DMS114 treated with DMSO at 0.1 percent for 48 hours (cell line): ENCODE data around the gene PDC.

Experiments used
- DNase-seq: peaks from one replicate; lab custom pipeline; 2025; ENCODE audit not compliant: unreplicated experiment; lab: John Stamatoyannopoulos, UW

Gene PDC

DNA sequence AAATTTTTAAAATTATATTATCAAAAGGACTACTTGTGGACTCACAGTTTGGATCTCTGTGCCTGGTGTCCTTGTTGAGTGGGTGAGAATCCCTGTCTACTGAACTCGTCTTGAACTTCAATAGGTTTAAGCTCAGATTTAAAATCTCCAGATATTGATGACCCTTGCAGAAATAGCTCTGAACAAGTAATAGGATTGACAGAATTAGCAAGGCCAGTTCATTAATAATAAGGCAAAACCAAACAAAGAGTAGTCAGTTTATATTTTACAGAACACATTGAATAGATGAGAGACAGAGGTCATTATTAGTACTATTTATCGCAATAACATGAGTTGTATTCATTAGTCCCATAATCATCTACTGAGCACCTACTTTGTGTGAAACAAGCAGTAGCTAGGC lies at the start of gene PDC:
PDC (minus strand) TSS at position 101 of the 400 bp plus-strand sequence. CDS start 11,655 bp downstream, outside the sequence.
- DNase-seq: no peak

DNA sequence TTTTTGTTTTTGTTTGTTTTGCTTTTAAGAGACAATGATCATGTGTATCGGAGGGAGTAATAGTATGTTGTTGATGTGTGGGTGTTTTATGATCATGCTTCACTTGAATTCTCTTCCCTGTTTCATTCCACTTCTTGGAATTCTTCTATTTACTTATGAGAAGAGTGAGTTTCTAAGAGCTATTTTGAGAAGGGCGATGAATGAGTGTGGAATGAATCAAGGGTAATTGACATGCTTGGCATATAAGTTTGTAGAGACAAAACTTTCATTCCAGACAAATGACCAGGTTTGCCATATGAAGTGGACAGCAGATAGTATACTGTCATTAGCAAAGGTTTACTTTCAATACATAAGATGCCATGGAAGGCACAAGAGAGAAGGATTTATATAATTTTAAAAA lies 42.3 kb upstream of the PDC start:
- DNase-seq: no peak

DNA sequence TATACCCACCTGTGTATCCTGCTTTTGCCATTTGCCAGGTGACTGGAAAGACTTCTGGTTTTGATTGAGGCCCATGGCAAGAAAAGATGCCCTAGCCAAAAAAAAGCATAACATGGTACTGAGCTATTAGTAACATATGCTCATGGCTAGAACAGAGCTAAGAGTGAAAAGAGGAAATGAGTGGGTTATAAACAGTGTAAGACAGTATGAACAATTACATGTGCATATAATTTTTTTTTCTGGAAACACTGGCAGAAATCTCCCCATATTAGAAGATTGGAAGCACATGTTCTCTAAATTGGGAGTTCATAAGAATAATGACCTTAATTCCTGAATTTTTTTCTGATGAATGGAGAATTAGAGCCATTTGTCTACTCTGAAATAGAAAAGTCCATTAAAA lies 41.2 kb upstream of the PDC start:
- no peak for DNase-seq

DNA sequence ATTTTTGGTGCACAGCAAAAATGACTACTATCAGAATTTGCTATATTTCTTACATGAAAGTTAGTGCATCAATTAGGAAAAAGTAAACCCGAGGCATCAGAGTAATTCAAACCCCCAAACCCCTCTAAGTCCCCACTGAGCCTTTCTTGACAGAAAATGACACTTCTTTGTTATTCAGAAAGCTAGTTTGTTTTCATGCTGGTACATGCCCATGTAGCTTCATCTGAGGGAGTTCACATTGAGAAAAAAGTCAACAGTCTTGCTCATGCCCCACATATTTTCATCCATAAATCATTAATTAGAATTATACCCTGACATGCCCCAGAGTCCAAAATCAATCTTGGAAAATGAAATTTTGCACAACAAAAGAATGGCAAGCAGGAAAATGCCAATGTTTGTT lies 39.9 kb upstream of the PDC start:
- DNase-seq: no peak

DNA sequence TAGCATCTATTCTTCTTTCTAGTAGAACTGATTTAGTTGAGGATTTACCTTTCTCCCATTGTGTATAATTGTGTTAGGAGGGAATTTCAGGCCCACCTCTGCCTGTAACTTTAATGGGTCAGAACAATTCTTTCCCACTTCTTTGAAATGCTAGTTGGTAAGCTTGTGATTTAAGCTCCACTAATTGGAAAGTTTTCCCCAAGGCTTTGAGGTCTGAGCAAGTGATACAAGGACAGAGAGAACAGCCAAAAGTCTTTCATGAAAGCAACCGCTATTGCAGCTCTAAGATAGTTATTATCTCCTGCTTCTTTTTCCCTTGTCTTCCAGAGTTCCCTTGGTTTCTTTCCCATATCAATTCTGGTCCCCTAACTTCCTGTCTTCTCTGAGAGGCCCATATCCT lies 38.7 kb upstream of the PDC start:
- DNase-seq: no peak

DNA sequence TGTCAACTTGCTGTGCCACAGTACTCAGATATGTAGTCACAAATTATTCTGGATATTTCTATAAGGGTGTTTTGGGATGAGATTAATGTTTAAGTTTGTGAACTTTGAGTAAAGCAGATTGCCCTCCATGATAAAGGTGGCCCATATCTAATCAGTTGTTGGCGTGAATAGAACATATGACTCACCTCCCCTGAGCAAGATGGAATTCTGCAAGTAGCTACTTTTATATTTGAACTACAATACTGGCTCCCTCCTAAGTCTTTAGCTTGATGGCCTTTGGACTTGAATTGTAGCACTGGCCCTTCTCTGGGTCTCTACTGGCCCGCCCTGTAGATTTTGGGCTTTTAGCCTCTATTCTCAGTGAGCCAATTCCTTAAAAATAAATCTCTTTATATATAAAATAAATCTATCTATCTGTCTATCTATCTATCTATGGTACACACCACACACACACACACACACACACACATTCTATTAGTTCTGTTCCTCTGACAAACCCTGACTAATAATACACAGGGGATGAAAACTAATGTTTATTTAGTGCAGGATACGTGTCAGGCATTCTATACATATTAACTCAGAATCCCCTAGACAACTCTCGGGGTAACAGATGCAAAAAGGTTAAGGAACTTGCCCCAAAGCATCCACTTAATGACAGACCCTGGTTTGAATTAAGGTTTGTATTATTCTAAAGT lies 37.9 kb upstream of the PDC start:
- DNase-seq: no peak

DNA sequence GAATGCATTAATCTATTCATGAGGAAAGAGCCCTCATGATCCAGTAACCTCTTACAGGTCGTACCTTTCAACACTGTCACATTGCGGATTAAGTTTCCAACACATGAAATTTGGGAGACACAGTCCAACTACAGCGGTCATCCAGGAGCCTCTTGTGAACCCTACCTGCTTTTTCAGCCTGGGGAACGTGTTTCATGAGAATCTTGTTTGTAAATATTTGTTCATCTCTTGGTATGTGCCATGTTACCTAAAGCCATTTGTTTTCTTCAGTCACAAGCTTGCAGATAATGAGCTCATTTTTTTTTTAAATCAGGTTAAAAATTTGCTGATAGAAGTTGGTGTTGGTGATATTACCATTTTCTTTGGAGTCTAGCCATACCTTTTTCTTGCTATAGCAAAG lies 37.2 kb upstream of the PDC start:
- no peak for DNase-seq

DNA sequence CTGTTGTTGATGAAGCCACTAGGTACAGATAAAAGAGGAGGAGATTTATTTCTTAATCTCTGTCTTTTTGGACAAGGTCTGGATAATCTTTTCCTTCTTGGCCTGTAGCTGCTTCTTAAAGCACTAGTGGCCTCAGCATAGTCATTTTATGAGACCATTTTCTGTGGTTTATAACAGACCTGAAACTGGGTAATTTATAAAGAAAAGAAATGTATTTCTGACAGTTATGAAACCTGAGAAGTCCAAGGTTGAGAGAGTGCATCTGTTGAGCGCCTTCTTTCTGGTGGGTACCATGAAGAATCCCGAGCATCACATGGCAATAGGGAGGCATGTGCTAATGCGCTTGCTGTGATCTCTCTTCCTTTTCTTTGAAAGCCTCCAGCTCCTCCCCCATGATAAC lies 36.7 kb upstream of the PDC start:
- no peak for DNase-seq

DNA sequence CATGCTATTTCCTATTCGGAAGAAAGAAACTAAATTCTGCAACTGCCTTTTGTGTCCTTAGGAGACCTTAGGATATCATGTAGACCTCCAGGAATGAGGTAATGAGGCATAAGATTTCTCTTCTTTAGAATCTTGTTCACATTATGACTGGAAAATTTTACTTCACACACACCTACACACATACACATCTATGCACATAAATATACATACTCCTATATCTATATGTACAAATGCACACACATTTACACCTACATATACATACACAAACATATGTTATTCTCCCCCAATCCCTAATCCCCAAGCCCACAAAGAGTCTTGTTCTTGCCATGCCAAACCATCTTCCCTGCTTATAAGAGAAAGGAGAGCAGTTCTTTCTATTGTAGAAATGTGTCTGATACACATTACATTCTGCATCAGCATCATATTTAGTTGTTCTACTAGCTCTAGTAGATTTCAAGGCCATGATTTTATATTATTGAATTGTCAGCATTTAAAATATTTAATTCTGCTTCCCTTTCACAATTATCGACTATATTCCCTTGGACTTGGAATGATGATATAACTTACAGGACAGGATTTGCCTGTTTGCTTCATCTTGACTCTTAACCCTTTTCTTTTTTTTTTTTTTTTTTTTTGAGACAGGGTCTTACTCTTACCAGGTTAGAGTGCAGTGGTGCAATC lies 35.4 kb upstream of the PDC start:
- DNase-seq: no peak

DNA sequence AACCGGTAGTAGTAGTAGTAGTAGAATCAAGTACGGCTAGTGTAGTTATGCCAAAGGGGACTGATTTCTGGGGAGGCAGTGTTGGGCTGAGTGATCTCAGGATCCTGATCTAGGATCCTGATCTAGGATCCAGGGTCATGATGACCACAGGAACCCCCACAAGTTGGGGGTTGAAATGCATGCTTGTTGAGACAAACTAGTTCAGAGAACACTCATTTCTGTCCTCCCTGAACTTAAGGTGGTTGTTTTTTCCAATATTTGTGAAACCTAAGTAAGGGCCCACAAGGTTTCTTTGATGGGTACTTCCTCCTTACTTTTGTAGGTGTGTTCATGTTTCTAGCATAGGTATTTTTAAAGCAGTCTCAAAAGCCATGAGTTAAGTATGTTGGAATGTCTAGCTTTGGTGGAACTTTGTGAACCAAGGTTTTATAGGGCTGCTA lies 33.9 kb upstream of the PDC start:
- no peak for DNase-seq

DNA sequence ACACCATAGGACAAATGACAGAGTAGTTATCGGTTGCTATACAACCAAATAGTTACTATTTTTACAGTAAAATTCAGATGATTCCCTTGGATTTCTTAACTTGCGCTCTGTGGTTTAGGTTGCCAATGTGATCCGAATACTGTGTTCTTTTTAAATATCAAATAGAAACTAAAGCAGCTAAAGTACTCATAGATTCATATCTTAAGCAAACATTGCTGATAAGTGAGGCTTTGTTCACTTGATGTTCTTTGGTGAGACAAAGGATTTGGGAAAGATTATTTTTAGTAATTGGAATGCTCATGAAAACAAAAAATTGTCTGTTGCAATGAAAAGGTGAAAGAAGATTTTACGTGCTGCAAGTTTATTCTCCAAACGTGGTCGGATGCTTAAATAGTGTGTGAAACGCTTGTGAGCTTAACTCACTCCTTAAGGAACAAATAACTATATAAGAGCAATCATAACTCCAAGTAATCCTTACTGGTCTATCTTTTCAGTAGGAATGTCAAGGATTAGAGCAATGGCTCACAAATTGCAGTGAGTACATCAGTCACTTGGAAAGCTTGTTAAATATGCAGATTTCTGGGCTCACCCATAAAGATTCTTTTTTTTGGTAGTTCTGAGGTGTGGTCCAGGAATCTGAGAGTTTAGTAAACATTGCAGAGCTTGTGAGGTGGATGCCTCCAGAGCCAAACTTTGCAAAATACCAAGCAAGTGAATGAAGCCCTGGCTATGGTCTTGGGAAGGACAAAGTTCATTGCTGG lies 31.8 kb upstream of the PDC start:
- DNase-seq: no peak

DNA sequence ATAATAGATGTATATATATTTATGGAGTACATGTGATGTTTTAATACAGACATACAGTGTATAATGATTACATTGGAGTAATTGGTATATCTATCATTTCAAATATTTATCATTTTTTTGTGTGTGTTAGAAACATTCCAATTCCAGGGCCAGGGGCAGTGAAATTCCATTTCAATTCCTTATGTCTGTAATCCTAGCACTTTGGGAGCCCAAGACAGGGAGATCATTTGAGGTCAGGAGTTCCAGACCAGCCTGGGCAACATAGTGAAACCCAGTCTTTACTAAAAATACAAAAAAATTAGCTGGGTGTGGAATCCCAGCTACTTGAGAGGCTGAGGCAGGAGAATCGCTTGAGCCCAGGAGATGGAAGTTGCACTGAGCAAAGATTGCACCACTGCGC lies 30.4 kb upstream of the PDC start:
- DNase-seq: no peak

DNA sequence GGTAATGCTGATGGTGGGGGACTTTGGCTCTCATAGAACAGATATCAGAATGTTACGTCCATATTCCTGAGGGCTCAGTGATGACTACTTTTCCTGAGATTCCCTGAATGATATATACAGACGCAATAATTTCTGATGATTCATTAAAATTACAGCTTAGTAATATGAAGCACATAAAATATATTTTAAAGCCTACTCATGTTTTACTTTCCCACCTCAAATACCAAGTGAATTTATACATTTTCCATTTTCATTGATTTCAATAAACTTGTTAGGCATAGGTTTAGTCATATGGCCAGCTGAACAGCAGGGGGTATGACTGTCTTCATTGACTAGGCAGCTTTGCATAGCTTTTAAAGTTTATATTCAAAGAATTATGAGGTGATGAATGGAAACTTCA lies 26.2 kb upstream of the PDC start:
- DNase-seq: no peak

DNA sequence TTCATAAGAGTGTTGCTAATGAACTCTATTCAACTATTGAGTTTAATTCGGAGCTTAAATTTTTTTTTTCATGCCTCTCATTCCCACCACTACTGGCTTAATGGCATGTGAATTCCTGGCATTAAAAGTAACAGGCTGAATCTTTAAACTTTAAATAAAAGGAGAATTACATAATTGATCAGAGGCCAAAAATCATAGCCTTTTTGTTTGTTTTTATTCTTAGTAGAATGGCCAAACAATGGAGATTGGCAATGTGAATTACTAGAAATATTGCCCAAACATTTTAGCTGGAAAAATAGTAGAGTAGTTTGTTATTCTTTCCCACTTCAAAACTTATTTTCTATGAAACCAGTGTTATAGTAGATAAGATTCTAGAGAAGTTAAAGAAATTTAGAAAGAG lies 25.1 kb upstream of the PDC start:
- DNase-seq: no peak

DNA sequence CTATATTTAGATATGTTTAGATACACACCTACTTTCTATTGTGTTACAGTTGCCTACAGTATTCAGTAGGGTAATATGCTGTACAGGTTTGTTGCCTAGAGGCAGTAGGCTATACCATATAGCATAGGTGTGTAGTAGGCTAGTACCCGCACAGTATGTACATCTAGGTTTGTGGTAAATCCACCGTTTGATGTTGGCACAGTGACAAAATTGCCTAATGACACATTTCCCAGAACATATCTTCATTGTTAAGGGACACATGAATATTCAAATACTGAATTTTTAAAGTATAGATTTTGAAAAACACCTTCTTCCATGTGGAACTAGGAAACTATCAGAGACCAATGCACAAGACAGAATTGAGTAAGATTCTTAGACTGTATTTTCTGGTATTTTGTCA lies 22.6 kb upstream of the PDC start:
- DNase-seq: no peak

DNA sequence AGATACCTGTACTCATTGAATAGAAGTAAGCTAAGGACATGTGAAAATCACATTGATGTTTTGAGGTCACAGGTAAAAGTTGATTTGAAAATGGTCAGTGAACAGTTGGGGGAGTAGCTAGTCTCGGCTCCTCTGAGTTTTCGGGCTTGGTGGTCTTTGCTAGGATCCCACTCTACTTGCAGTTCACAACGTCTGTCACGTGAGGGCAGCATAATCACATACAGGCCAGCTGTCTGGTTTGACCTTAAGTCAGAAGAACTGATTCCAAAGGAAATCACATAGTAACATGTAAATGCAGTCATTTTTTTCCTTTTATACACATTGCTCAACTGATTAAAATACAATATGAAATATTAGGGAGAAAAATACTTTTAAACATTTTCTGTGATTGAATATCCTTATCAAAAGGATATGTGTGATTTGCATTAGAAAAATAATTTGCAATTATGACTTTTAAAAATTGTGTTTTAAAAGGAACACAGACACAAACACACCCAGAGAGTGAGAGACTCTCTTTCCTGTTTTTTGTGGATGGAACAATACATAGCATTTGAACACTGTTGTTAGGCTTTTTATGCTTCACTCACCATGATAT lies 21.8 kb upstream of the PDC start:
- peak; percentile 48 for DNase-seq

DNA sequence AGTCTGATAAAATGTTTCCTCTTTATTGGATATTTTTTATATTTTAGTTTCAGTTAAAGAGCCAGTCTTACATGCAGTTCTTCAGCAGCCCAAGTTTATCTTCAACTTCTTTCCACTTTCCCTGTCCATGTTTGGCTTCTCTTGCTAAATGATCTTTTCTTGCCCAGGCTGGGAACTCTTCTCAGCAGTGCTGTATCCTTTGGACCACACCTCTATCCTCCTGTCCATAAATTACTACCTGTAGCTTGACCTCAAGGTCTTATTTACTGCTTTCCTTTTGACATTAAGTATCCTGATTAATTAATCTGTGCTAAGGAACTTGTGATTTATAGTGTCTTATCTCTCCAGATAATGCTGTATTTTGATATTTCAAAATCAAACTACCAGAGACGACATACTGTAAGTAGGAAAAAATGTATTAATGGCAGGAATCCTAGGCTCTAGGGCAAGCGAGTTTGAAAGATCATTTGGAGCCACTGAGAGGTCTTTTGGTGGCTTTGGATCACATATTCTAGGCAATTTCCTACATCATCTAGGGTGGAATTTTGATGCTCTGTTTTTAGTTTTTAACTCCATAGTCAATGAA lies 20.5 kb upstream of the PDC start:
- DNase-seq: no peak

DNA sequence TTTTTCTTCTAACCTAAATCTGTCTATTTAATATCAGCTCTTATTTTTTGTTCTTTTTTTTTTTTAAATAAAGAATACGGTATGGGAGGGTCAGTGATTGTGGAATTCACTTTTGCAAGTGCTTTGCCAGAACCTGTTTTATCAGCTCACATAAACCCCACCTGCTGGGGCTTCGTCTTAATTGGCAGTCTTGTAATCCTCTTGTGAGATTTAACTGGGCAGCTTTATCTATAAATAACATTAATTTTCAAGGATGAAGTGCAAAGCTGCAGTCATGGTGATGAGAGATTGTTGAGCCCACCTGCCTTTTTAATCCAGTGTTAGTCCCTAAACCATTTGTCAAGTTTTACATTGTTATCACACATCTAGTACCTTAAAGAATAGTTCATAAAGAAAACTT lies 18.2 kb upstream of the PDC start:
- DNase-seq: no peak

DNA sequence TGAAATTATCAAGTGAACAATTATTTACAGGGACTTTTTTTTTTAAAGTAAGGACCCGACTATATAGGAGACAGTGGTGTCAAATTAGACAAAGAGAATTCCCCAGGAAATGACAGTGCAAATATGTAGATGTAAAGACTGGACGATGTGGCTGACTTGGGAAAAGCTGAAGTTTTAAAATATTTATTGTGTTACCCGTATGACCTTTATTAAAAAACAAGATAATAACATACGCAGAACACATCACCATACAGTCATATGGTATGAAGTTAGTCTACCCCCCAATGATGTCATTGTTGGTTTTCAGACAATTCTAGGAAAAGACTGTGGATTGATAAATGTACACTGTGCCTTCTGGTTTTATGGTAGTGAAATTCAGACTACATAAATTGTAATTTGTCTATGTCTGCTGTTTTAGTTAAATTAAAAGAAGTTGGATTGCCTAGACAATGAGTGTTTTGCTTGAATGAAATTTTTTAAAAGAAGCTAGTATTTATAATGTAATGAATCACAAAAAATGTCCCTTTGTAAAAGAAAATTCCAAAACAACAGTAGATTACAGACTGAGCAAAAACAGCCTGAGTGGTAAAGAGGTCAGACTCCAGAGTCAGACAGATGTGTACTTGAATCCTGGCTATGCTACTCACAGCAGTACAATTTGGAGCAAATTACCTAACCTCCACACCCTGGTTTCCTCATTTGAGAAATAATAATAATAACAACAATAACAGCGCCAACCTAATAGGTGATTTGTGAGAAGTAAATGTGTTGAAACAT lies 15.5 kb upstream of the PDC start:
- no peak for DNase-seq

DNA sequence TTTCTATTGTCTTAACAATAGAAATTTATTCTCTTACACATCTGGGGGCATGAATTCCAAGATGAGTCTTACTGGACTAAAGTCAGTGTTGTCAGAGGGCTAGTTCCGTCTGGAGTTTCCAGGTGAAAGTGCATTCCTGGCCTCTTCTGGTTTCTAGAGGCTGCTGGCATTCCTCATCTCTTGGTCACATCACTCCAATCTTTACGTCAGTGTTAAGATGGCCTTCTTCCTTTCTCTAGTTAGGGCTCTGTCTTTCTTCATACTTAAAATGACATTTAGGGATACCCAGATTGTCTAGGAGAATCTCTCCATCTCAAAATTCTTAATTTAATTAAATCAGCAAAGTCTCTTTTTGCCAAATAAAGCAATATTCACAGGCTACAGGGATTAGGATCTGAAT lies 13.3 kb upstream of the PDC start:
- DNase-seq: no peak

DNA sequence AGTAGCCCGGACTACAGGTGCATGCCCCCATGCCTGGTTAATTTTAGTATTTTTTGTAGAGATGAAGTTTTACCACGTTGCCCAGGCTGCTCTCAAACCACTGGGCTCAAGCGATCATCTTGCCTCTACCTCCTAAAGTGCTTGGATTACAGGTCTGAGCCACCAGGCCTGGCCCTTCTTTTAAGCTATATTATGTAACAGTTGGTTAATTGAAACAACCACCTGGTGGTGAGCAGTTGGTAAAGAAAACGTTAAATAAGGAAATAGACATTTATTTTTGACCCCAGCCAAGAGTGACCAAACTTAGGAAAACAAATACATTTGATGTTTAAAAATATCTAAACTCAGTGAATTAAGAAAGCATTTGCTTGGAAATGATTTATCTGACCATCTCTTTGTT lies 12.1 kb upstream of the PDC start:
- DNase-seq: no peak
